ENCODE results near the gene NUDT8.
A peak's percentile ranks its signal among the peaks of the same experiment; 100 is the strongest.

The NUDT8 gene

DNA sequence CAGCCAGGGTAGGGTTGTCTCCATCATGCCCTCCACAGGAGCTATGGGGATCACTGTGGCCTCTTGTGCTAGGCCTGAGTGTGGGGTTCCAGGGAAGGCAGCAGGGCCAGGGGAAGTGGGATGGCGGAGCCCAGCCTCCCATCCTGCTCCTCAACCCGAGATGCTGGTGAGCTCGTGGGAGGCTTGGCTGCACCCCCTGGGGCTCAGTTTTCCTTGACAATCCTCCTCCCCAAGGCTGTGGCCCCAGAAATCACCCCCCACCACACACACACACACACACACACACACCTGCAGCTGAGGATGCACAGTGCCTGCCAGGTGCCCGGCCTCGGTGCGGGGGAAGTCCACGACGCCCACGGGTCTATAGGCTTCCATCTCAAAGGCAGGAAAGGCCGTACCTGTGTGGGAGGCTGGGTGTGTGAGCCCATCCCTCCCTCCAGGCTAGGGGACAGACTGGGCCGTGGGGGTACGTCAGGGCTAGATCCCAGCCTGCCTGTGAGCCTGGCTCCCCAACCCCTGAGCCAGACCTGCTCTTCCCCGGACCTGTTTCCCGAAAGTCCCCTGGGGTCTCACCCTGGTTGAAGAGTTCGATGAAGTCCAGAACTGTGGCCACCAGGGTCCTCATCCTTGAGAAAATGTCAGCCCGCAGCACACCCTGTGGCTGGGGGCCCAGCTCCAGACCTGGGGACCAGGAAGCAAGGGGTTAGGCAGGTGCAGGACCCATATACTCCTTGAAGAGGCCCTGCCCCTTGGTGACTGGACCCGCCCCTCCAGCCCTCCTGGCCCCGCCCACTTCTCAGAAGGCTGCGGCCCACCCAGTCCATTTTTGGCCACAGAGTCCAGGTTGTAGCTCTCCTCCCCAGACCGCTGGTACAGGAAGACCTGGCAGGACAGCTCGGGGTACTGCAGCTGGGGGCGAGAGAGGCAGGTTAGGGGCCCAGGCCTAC, 15.0 kb upstream of the NUDT8 start:
- no peak overlapping the region for H3K4me3 ChIP-seq (replicated peaks in 1 of 2; ENCODE audit: low read depth in 2 of 2, low read length in 2 of 2)
- no peak for DNase-seq (ENCODE audit: low read depth in 2 of 2)
- TF ChIP-seq, protein P1, sequence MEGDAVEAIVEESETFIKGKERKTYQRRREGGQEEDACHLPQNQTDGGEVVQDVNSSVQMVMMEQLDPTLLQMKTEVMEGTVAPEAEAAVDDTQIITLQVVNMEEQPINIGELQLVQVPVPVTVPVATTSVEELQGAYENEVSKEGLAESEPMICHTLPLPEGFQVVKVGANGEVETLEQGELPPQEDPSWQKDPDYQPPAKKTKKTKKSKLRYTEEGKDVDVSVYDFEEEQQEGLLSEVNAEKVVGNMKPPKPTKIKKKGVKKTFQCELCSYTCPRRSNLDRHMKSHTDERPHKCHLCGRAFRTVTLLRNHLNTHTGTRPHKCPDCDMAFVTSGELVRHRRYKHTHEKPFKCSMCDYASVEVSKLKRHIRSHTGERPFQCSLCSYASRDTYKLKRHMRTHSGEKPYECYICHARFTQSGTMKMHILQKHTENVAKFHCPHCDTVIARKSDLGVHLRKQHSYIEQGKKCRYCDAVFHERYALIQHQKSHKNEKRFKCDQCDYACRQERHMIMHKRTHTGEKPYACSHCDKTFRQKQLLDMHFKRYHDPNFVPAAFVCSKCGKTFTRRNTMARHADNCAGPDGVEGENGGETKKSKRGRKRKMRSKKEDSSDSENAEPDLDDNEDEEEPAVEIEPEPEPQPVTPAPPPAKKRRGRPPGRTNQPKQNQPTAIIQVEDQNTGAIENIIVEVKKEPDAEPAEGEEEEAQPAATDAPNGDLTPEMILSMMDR (IDR thresholded peaks at IDR 0.05; ENCODE audit: low read depth, low read length) = no peak

DNA sequence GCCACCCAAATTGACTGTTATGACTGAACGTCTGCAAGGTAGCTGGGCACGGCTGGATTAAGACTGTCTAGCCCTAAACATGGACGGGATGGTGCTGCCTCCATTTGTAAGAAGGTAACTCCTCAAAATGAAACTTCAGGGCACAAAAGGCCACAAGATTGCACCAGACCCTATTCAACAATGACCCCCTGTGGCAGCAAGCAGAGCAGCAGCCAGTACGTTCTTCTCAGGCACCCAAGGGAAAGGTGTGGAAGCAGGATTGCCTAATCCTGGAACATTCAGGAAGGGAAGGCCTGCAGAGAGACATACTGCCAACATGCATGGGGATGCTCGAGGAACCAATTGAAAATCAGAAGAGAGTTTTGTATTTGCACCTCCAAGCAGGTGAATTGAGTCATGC, 14.3 kb upstream of the NUDT8 start:
- no peak for DNase-seq (ENCODE audit: low read depth in 2 of 2)
- no peak overlapping the region for H3K4me3 ChIP-seq (replicated peaks in 1 of 2; ENCODE audit: low read depth in 2 of 2, low read length in 2 of 2)
- TF ChIP-seq, protein P1 (IDR thresholded peaks at IDR 0.05; ENCODE audit: low read depth, low read length) = peak; percentile 49

DNA sequence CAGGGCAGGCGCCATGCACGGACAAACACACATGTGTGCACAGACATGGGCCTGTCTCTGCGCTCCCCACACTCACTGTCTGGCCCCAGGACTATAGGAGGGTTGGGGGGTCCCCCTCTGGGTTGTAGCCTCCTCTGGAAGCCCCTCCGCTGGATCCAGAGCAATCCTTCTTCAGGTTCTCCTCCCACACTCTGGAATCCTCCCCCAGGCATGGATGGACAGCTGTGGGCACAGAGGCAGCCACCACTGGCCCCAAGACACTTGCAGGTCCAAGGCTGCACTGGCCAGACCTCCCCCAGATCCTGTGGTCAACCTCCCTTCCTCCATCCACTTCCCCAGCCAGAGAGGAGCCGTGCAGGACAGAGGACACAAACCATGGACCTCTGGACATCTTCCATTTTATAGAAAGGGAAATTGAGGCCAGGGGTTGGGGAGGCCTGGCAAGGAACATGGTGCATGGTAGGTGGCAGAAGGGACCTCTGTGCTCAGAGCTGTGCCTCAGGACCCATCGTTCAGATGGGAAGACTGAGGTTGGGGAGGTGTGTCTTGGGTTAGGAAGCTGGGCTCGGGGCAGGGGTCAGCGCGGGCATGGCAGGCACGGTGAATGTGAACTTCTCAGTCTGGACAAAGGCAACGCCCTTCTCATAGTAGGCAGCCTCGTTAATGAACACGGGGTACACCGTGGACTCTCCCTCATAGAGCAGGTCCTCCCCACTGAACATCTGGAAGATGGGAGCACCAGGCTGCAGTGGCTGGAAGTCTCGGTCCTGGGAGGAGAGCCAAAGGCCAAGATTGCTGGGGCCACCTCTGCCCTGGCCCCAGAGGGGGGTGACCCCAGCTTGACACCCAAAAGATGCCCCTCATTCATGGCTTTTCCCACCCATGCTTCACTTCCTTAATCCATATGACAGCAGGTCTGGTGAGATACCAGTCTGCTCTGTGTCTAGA, 12.7 kb upstream of the NUDT8 start:
- DNase-seq (ENCODE audit: low read depth in 2 of 2) = no peak
- TF ChIP-seq, protein P1 (IDR thresholded peaks at IDR 0.05; ENCODE audit: low read depth, low read length) = no peak
- no peak overlapping the region for H3K4me3 ChIP-seq (replicated peaks in 1 of 2; ENCODE audit: low read depth in 2 of 2, low read length in 2 of 2)

DNA sequence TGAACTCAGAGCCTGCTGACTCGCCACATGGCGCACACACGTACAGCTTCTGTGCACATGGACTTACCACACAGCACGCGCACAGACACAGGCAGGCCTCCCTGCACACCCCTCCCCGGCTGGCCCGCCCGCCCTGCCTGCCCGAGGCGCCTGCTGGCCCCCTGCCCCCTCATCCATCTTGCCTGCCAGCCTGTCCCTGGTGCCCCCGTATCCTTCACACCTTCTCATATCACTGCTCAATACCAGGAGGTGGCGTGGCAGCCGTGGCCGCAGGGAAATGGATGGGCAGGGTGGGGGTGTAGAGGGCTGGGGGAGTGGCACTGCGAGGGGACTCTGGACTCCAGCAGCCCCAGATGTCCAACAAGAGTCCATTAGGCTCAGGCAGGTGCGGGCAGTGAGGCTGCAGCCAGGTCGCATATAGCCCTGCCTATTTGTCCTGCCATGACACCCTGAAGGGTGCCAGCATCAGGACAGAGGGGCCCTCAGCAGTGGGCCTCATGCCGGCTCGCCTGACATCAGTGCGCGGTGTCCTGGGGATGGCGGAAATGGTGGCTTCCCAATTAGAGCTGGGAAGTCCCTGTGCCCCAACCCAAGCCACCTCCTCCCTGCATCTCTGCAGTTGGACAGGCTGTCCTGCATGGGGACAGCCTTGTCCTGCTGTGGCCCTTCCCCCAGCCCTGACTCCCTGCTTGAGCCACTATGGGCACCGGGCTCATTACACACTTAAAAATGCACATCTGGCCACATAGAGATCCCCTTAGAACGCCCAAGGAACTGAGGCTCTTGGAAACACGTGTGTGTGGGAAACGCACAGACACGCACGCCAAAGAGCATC, 11.8 kb upstream of the NUDT8 start:
- no peak overlapping the region for H3K4me3 ChIP-seq (replicated peaks in 1 of 2; ENCODE audit: low read depth in 2 of 2, low read length in 2 of 2)
- no peak for DNase-seq (ENCODE audit: low read depth in 2 of 2)
- TF ChIP-seq, protein P1 (IDR thresholded peaks at IDR 0.05; ENCODE audit: low read depth, low read length) = no peak

DNA sequence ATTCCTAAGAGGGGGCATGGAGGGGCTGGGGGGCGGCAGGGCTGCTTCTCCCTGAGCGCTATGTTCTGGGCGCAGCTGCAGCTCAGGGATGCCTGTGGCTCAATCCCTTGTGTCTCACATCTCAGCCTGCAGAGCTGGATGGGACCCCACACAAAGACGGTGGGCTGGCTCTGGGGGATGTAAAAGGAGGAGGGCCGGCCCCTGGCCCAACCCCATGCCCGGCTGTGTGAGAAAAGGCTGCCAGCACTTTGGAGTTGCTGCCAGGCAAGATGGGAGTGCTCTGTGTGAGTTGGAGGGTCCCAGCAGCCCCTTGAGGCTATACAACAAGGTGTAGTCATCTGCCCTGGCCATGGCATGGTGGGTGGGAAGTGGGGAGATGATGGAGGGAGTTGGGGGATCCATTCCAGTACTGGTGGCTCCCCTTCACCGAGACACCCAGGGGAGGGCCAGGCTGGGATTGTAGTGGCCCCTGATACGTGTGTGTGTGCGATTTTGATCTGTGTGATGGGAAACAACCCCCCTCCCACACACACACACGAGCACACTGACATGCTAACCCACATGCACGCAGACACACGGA, 11.1 kb upstream of the NUDT8 start:
- no peak for DNase-seq (ENCODE audit: low read depth in 2 of 2)
- TF ChIP-seq, protein P1 (IDR thresholded peaks at IDR 0.05; ENCODE audit: low read depth, low read length) = no peak
- no peak overlapping the region for H3K4me3 ChIP-seq (replicated peaks in 1 of 2; ENCODE audit: low read depth in 2 of 2, low read length in 2 of 2)
